HepG2 (cell line): ENCODE measurements around the gene GALR3. TPM values are rescaled to one million over a fixed set of nuclear protein-coding genes. Genes with fewer than 3 reads are reported as not detected.
A peak's percentile ranks its signal among the peaks of the same experiment; 100 is the strongest.

Experiments used
- ELF1 ChIP-seq: sonication (generic); formaldehyde crosslinking; IDR thresholded peaks from 2 replicates; pipeline ENCODE4 v1.4.0; 2020; ENCODE audit warnings: missing genetic modification reagents
- ISX ChIP-seq: sonication (generic); formaldehyde crosslinking; conservative IDR thresholded peaks from 2 replicates; pipeline ENCODE4 v1.5.0; 2020; ENCODE audit warnings: missing genetic modification reagents
- MIER3 ChIP-seq: IDR thresholded peaks from 2 replicates; pipeline ENCODE4 v1.6.1; 2016; ENCODE audit warnings: missing compliant biosample characterization, borderline replicate concordance
- PHF5A ChIP-seq: IDR thresholded peaks from one replicate; pipeline ENCODE4 v1.6.1; 2018; ENCODE audit warnings: low read depth, missing genetic modification reagents; ENCODE audit not compliant: unreplicated experiment
- RNF2 ChIP-seq: fragments of 450-650 bp; conservative IDR thresholded peaks from 2 replicates; pipeline ENCODE4 v1.6.1; 2016; ENCODE audit warnings: low read depth
- SALL2 ChIP-seq: sonication (generic); formaldehyde crosslinking; IDR thresholded peaks from 2 replicates; pipeline ENCODE4 v1.8.1; 2023; ENCODE audit warnings: mild to moderate bottlenecking, missing genetic modification reagents, inconsistent platforms
- SATB2 ChIP-seq: sonication (generic); formaldehyde crosslinking; IDR thresholded peaks from 2 replicates; pipeline ENCODE4 v1.5.0; 2020; ENCODE audit warnings: missing genetic modification reagents
- SIN3B ChIP-seq: fragments of 150-350 bp; IDR thresholded peaks from 2 replicates; pipeline ENCODE4 v1.6.1; 2014; ENCODE audit warnings: low read length
- SKI ChIP-seq: fragments of 450-650 bp; IDR thresholded peaks from one replicate; pipeline ENCODE4 v1.6.1; 2018; ENCODE audit warnings: mild to moderate bottlenecking; ENCODE audit not compliant: partially characterized antibody
- SRSF4 ChIP-seq: fragments of 200-400 bp; formaldehyde crosslinking; IDR thresholded peaks from one replicate; pipeline ENCODE4 v1.6.1; 2018; ENCODE audit warnings: mild to moderate bottlenecking, low read depth, low read length, moderate library complexity; ENCODE audit not compliant: poor library complexity, severe bottlenecking
- ZBTB20 ChIP-seq: sonication (generic); formaldehyde crosslinking; IDR thresholded peaks from 2 replicates; pipeline ENCODE4 v1.8.1; 2023; ENCODE audit warnings: missing genetic modification reagents, low read depth, mild to moderate bottlenecking, borderline replicate concordance
- ZFP41 ChIP-seq: sonication (generic); formaldehyde crosslinking; IDR thresholded peaks from 2 replicates; pipeline ENCODE4 v1.4.0; 2020; ENCODE audit warnings: mild to moderate bottlenecking, missing genetic modification reagents, borderline replicate concordance
- ZFY ChIP-seq: sonication (generic); formaldehyde crosslinking; IDR thresholded peaks from 2 replicates; pipeline ENCODE4 v1.4.0; 2020; ENCODE audit warnings: missing genetic modification reagents
- ZFYVE20 ChIP-seq: sonication (generic); formaldehyde crosslinking; IDR thresholded peaks from 2 replicates; pipeline ENCODE4 v1.8.0; 2023; ENCODE audit warnings: low read depth, mild to moderate bottlenecking, moderate library complexity, missing genetic modification reagents, borderline replicate concordance
- ZKSCAN8 ChIP-seq: IDR thresholded peaks from 2 replicates; pipeline ENCODE4 v1.6.1; 2016; ENCODE audit warnings: borderline replicate concordance, missing genetic modification reagents, missing compliant biosample characterization
- ZNF292 ChIP-seq: sonication (generic); formaldehyde crosslinking; IDR thresholded peaks from 2 replicates; pipeline ENCODE4 v1.8.1; 2022; ENCODE audit warnings: mild to moderate bottlenecking, low read depth, missing genetic modification reagents, borderline replicate concordance
- ZNF350 ChIP-seq: sonication (generic); formaldehyde crosslinking; IDR thresholded peaks from 2 replicates; pipeline ENCODE4 v1.4.0; 2020; ENCODE audit warnings: mild to moderate bottlenecking, low read depth, missing genetic modification reagents, borderline replicate concordance
- ZNF451 ChIP-seq: sonication (generic); formaldehyde crosslinking; IDR thresholded peaks from 2 replicates; pipeline ENCODE4 v1.5.0; 2020; ENCODE audit warnings: mild to moderate bottlenecking, missing genetic modification reagents
- ZNF503 ChIP-seq: sonication (generic); formaldehyde crosslinking; IDR thresholded peaks from 2 replicates; pipeline ENCODE4 v1.4.0; 2020; ENCODE audit warnings: missing genetic modification reagents
- ZNF615 ChIP-seq: sonication (generic); formaldehyde crosslinking; IDR thresholded peaks from 2 replicates; pipeline ENCODE4 v1.5.0; 2020; ENCODE audit warnings: mild to moderate bottlenecking, missing genetic modification reagents, borderline replicate concordance
- ZNF768 ChIP-seq: sonication (generic); formaldehyde crosslinking; IDR thresholded peaks from 2 replicates; pipeline ENCODE4 v1.4.0; 2020; ENCODE audit warnings: missing genetic modification reagents
- ZSCAN20 ChIP-seq: sonication (generic); formaldehyde crosslinking; IDR thresholded peaks from 2 replicates; pipeline ENCODE4 v1.4.0; 2020; ENCODE audit warnings: missing genetic modification reagents, mild to moderate bottlenecking, borderline replicate concordance
- polyA plus RNA-seq, 8 experiments: library from polyadenylated mRNA; depleted of rRNA in 3 of 8; stranded (reverse) in 7 of 8; unstranded in 1 of 8; fragments of >200 nt; fragmentation: Illumina TruSeq in 4 of 8; extraction: Trizol in 4 of 8; gene quantifications; 2 replicates each; pipeline versions ENCODE4 v1.2.1 to v1.2.3, GENCODE V29; 2011 to 2016; ENCODE audit warnings: low read depth in 4 of 8, missing spikeins in 1 of 8, mixed read lengths in 1 of 8; ENCODE audit not compliant: insufficient read depth in 1 of 8
- total RNA-seq, 5 experiments: library from RNA; depleted of rRNA; stranded (reverse); fragments of >200 nt; fragmentation: Illumina TruSeq; extraction: Trizol; gene quantifications; 2 replicates each; pipeline ENCODE4 v1.2.3, GENCODE V29; 2016; ENCODE audit warnings: low read depth in 1 of 5
- TF ChIP-seq, protein P1 (sequence below): sonication (generic); formaldehyde crosslinking; IDR thresholded peaks from 2 replicates; pipeline ENCODE4 v1.5.0; 2020; ENCODE audit warnings: mild to moderate bottlenecking, missing genetic modification reagents, moderate library complexity
- TF ChIP-seq, protein P2 (sequence below): IDR thresholded peaks from 2 replicates; pipeline ENCODE4 v1.6.1; 2016; ENCODE audit warnings: mild to moderate bottlenecking

The GALR3 gene
- total and polyA plus RNA-seq, 2 of the 13 experiments (the other 11 are each of a cell fraction or from before 2014, with no cell fraction given), result 0.13 TPM; not detected in 1

DNA sequence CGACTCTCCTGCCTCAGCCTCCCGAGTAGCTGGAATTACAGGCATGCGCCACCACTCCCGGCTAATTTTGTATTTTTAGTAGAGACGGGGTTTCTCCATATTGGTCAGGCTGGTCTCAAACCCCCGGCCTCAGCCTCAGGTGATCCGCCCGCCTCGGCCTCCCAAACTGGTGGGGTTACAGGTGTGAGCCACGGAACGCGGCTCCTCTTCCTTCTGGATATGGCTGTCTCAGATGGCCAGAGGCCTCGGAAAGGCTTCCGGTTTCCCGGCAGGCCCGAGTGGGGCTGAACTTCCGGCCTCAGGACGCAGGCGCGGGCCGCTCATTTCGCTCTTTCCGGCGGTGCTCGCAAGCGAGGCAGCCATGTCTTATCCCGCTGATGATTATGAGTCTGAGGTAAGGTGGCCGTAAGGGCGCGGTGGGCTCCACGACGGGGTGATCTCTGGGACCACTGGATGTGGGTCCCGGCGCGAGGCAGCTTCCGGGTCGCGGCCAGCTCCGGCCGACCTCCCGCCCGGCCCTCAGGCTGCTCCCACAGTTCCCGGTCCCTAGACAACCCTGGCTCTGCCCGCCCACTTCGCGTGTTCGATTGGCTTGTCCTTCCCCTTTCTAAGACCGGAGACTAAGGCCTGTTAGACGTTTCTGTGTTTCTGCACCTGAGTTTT lies 26.0 kb downstream of the GALR3 start, which contains the start of gene EIF3L (continued):
- TF ChIP-seq, protein P1, sequence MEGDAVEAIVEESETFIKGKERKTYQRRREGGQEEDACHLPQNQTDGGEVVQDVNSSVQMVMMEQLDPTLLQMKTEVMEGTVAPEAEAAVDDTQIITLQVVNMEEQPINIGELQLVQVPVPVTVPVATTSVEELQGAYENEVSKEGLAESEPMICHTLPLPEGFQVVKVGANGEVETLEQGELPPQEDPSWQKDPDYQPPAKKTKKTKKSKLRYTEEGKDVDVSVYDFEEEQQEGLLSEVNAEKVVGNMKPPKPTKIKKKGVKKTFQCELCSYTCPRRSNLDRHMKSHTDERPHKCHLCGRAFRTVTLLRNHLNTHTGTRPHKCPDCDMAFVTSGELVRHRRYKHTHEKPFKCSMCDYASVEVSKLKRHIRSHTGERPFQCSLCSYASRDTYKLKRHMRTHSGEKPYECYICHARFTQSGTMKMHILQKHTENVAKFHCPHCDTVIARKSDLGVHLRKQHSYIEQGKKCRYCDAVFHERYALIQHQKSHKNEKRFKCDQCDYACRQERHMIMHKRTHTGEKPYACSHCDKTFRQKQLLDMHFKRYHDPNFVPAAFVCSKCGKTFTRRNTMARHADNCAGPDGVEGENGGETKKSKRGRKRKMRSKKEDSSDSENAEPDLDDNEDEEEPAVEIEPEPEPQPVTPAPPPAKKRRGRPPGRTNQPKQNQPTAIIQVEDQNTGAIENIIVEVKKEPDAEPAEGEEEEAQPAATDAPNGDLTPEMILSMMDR (CRISPR knock-in tag), result 0 out of 2 replicates have a peak, but pooled peaks have one; percentile 8
- TF ChIP-seq PHF5A (CRISPR knock-in tag) (peak; percentile 67), RNF2 (0 out of 2 replicates have a peak, but pooled peaks have one; percentile 47), ZNF503 (CRISPR knock-in tag) (peak; percentile 74), ZNF292 (CRISPR knock-in tag) (no peak), SKI (no peak), MIER3 (CRISPR knock-in tag) (peak; percentile 74; the same call in 1 of the 2 replicates), ZFY (peak; percentile 93), ZBTB20 (0 out of 2 replicates have a peak, but pooled peaks have one; percentile 49), ELF1 (CRISPR knock-in tag) (peak; percentile 96), ISX (CRISPR knock-in tag) (peak; percentile 89; the same call in 1 of the 2 replicates), SALL2 (CRISPR knock-in tag) (peak; percentile 91; the same call in 1 of the 2 replicates), ZKSCAN8 (no peak; the same call in 1 of the 2 replicates), ZNF350 (peak; percentile 84), ZFP41 (CRISPR knock-in tag) (no peak), ZNF451 (CRISPR knock-in tag) (0 out of 2 replicates have a peak, but pooled peaks have one; percentile 23), SIN3B (no peak), SATB2 (CRISPR knock-in tag) (0 out of 2 replicates have a peak, but pooled peaks have one; percentile 18), SRSF4 (no peak), ZNF615 (CRISPR knock-in tag) (peak; percentile 25; the same call in 1 of the 2 replicates), ZSCAN20 (CRISPR knock-in tag) (no peak), ZNF768 (CRISPR knock-in tag) (peak; percentile 61), ZFYVE20 (CRISPR knock-in tag) (no peak)
- TF ChIP-seq, protein P2, sequence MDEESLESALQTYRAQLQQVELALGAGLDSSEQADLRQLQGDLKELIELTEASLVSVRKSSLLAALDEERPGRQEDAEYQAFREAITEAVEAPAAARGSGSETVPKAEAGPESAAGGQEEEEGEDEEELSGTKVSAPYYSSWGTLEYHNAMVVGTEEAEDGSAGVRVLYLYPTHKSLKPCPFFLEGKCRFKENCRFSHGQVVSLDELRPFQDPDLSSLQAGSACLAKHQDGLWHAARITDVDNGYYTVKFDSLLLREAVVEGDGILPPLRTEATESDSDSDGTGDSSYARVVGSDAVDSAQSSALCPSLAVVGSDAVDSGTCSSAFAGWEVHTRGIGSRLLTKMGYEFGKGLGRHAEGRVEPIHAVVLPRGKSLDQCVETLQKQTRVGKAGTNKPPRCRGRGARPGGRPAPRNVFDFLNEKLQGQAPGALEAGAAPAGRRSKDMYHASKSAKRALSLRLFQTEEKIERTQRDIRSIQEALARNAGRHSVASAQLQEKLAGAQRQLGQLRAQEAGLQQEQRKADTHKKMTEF, result peak; percentile 74
